IMR-90 (cell line): ENCODE measurements around the gene CPED1. TPM values are rescaled to one million over a fixed set of nuclear protein-coding genes. Genes with fewer than 3 reads are reported as not detected.

Source experiments
- ATAC-seq: fragments of 200-7000 bp; cut with Tn5 transposase; 2 replicates; pipeline ENCODE4 v1.9.1; 2020; ENCODE audit warnings: low read depth, mild to moderate bottlenecking, moderate library complexity
- BruUV-seq: library from RNA; stranded (reverse); fragments of 400-500 nt; replicated peaks from 2 replicates; lab custom pipeline; 2021; lab: Mats Ljungman, UMichigan
- CTCF ChIA-PET: fragments of 300-600 bp; formaldehyde crosslinking; extraction: SDS; loops from one replicate; lab custom pipeline; 2021; ENCODE audit warnings: antibody characterized with exemption; lab: Yijun Ruan, JAX
- POLR2A ChIA-PET: fragments of 300-600 bp; sonication (Branson Sonifier 250); formaldehyde crosslinking; loops from one replicate; lab custom pipeline; 2022; ENCODE audit warnings: antibody characterized with exemption; ENCODE audit not compliant: unreplicated experiment; lab: Charles Lee
- DNase-seq: peaks from one replicate; pipeline ENCODE4 v3.0.0; 2013
- H2AFZ ChIP-seq: replicated peaks from 2 replicates; pipeline ENCODE3; 2013; ENCODE audit warnings: low read length, mild to moderate bottlenecking; ENCODE audit not compliant: poor library complexity
- H2AK5ac ChIP-seq: 2 replicates; pipeline ENCODE4 v1.6.1; 2013; ENCODE audit warnings: low read depth, low read length, inconsistent platforms
- H2AK9ac ChIP-seq: replicated peaks from 2 replicates; pipeline ENCODE3; 2013; ENCODE audit warnings: mild to moderate bottlenecking, low read depth, low read length, moderate library complexity; ENCODE audit not compliant: poor library complexity
- H2BK120ac ChIP-seq: 2 replicates; pipeline ENCODE4 v1.6.1; 2013; ENCODE audit warnings: low read depth, low read length, inconsistent platforms
- H2BK15ac ChIP-seq: 3 replicates; pipeline ENCODE4 v1.6.1; 2013; ENCODE audit warnings: low read depth, low read length, inconsistent platforms
- H2BK20ac ChIP-seq: 2 replicates; pipeline ENCODE4 v1.6.1; 2013; ENCODE audit warnings: low read depth, mild to moderate bottlenecking, inconsistent platforms, low read length, moderate library complexity
- H2BK5ac ChIP-seq: 2 replicates; pipeline ENCODE4 v1.6.1; 2013; ENCODE audit warnings: mild to moderate bottlenecking, low read depth, low read length, inconsistent platforms; ENCODE audit not compliant: poor library complexity, severe bottlenecking
- H3K14ac ChIP-seq: replicated peaks from 2 replicates; pipeline ENCODE4 v1.6.1; 2013; ENCODE audit warnings: low read depth, low read length, inconsistent platforms
- H3K18ac ChIP-seq: 2 replicates; pipeline ENCODE4 v1.6.1; 2013; ENCODE audit warnings: low read depth, low read length, control low read depth
- H3K23ac ChIP-seq: 2 replicates; pipeline ENCODE4 v1.6.1; 2013; ENCODE audit warnings: low read depth, low read length, inconsistent platforms
- H3K27ac ChIP-seq: 2 replicates; pipeline ENCODE4 v1.5.1; 2013; ENCODE audit warnings: mild to moderate bottlenecking, control low read depth, low read length; ENCODE audit not compliant: insufficient read depth
- H3K27me3 ChIP-seq: 2 replicates; pipeline ENCODE4 v1.6.1; 2013; ENCODE audit warnings: low read length; ENCODE audit not compliant: control insufficient read depth, insufficient read depth
- H3K36me3 ChIP-seq: 2 replicates; pipeline ENCODE4 v1.6.1; 2013; ENCODE audit warnings: low read length, mixed read lengths; ENCODE audit not compliant: control insufficient read depth, insufficient read depth
- H3K4ac ChIP-seq: 2 replicates; pipeline ENCODE4 v1.6.1; 2013; ENCODE audit warnings: low read depth, low read length, inconsistent platforms
- H3K4me1 ChIP-seq: 2 replicates; pipeline ENCODE4 v1.6.1; 2013; ENCODE audit warnings: low read length, mixed read lengths; ENCODE audit not compliant: control insufficient read depth, insufficient read depth
- H3K4me2 ChIP-seq: 2 replicates; pipeline ENCODE4 v1.6.1; 2013; ENCODE audit warnings: low read depth, mild to moderate bottlenecking, control low read depth, low read length, moderate library complexity
- H3K4me3 ChIP-seq: 2 replicates; pipeline ENCODE4 v1.5.1; 2013; ENCODE audit warnings: low read depth, mild to moderate bottlenecking, control low read depth, low read length, moderate library complexity; ENCODE audit not compliant: insufficient read depth
- H3K56ac ChIP-seq: 2 replicates; pipeline ENCODE4 v1.6.1; 2013; ENCODE audit warnings: low read length, inconsistent platforms; ENCODE audit not compliant: insufficient read depth; ENCODE audit errors: extremely low read depth
- H3K79me1 ChIP-seq, 2 experiments: 2 replicates each; pipeline ENCODE4 v1.6.1; 2013; ENCODE audit warnings: low read length in 2 of 2, inconsistent platforms in 1 of 2, low read depth in 1 of 2
- H3K9ac ChIP-seq: 2 replicates; pipeline ENCODE4 v1.6.1; 2013; ENCODE audit warnings: low read depth, low read length, control low read depth
- H3K9me1 ChIP-seq: 2 replicates; pipeline ENCODE4 v1.6.1; 2013; ENCODE audit warnings: low read length, inconsistent platforms; ENCODE audit not compliant: insufficient read depth
- H3K9me3 ChIP-seq: 2 replicates; pipeline ENCODE4 v1.6.1; 2013; ENCODE audit warnings: low read length; ENCODE audit not compliant: control insufficient read depth, insufficient read depth
- H4K20me1 ChIP-seq: 2 replicates; pipeline ENCODE4 v1.6.1; 2013; ENCODE audit warnings: low read length, inconsistent platforms; ENCODE audit not compliant: insufficient read depth
- H4K5ac ChIP-seq: 2 replicates; pipeline ENCODE4 v1.6.1; 2013; ENCODE audit warnings: mild to moderate bottlenecking, low read depth, low read length, control low read depth
- H4K8ac ChIP-seq, 2 experiments: 2 replicates each; pipeline ENCODE4 v1.6.1; 2013; ENCODE audit warnings: low read depth in 2 of 2, low read length in 2 of 2, control low read depth in 1 of 2, inconsistent platforms in 1 of 2
- H4K91ac ChIP-seq: 2 replicates; pipeline ENCODE4 v1.6.1; 2013; ENCODE audit warnings: low read depth, low read length, inconsistent platforms; ENCODE audit not compliant: insufficient read depth
- BHLHE40 ChIP-seq: fragments of 150-350 bp; IDR thresholded peaks from 2 replicates; pipeline ENCODE4 v1.6.1; 2016; ENCODE audit warnings: mild to moderate bottlenecking, low read depth, low read length
- CHD1 ChIP-seq: IDR thresholded peaks from 2 replicates; pipeline ENCODE4 v1.6.1; 2012; ENCODE audit warnings: low read depth, low read length, improper control_type of control experiment
- CTCF ChIP-seq: conservative IDR thresholded peaks from 2 replicates; pipeline ENCODE4 v1.5.1; 2012; ENCODE audit warnings: mild to moderate bottlenecking, low read depth, low read length, improper control_type of control experiment
- MAZ ChIP-seq: IDR thresholded peaks from 2 replicates; pipeline ENCODE4 v1.6.1; 2012; ENCODE audit warnings: low read depth, mild to moderate bottlenecking, low read length, improper control_type of control experiment, moderate library complexity, borderline replicate concordance
- NFE2L2 ChIP-seq: fragments of 150-350 bp; IDR thresholded peaks from 2 replicates; pipeline ENCODE4 v1.6.1; 2016; ENCODE audit warnings: low read depth, mild to moderate bottlenecking, low read length
- RFX5 ChIP-seq: IDR thresholded peaks from 2 replicates; pipeline ENCODE4 v1.8.0; 2012; ENCODE audit warnings: low read depth, mild to moderate bottlenecking, low read length, moderate library complexity
- SMC3 ChIP-seq: fragments of 150-350 bp; IDR thresholded peaks from 2 replicates; pipeline ENCODE4 v1.6.1; 2016; ENCODE audit warnings: low read depth, mild to moderate bottlenecking, antibody characterized with exemption, low read length, moderate library complexity
- WGBS, 2 experiments: methylation state at CpG; one replicate each; pipeline versions ENCODE4 v1.1.5 to v1.1.7; 2013; ENCODE audit warnings: missing lambda C conversion rate in 2 of 2; ENCODE audit not compliant: insufficient read length in 1 of 2; ENCODE audit errors: extremely low coverage in 2 of 2; 5-methylcytosine and 5-hydroxymethylcytosine counted together
- dilution Hi-C: fragments of 300-500 bp; cut with HindIII; formaldehyde crosslinking; loops from one replicate; pipeline ENCODE4 v1.14.3; 2018; ENCODE audit warnings: low sequenced_read_pairs; ENCODE audit not compliant: unreplicated experiment
- in situ Hi-C: fragments of 300-500 bp; cut with MboI; formaldehyde crosslinking; loops from 3 replicates; pipeline ENCODE4 v1.14.3; 2019; ENCODE audit warnings: low sequenced_read_pairs, inconsistent platforms, mixed read lengths
- intact Hi-C: fragments of 100-400 bp; cut with micrococcal nuclease; formaldehyde crosslinking; loops from 2 replicates; pipeline ENCODE4 v1.10.0; 2022
- polyA plus RNA-seq, 3 experiments: library from polyadenylated mRNA; depleted of rRNA; stranded (reverse); fragments of >200 nt; gene quantifications; 2 replicates each; pipeline ENCODE4 v1.2.3, GENCODE V29; 2012; ENCODE audit warnings: low replicate concordance in 1 of 3
- total RNA-seq: library from RNA; depleted of rRNA; stranded (reverse); fragments of >200 nt; gene quantifications from 2 replicates; pipeline ENCODE4 v1.2.3, GENCODE V29; 2012

CPED1 gene
- total and polyA plus RNA-seq, 2 of the 4 experiments (the other 2 are of a cell fraction) = 31.2 to 96.8 TPM

DNA sequence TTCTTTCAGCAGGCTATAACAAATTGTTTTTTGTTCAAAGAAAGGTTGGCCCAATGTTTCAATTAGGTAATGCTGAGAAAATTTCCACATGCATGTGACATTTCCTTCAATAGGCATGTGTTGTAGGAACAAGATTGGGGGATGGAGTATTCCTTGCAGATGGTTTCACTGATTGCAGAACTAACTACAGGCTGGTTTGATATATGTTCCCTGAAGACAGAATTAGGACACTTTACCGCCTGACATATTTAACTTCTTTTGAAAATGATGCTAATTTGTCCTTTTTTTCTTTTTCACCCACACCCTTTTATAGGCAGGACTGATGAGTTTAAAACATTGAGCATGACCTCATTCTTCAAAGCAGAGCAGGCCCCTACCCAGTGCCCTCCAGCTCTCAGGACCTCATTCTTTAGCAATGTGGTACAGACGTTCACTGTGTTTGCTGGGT, 163.3 kb downstream of the CPED1 start:
- Histone ChIP-seq H4K8ac (no peak overlapping the region), H3K4me3 (no peak overlapping the region), H2AFZ (no peak overlapping the region), H3K23ac (no peak overlapping the region), H3K4ac (no peak overlapping the region), H3K9me3 (no peaks in the 10 kb centered on the region), H3K14ac (no peak overlapping the region), H2AK9ac (no peak overlapping the region), H4K91ac (no peak overlapping the region), H4K20me1 (no peaks in the 10 kb centered on the region), H2BK15ac (no peak overlapping the region), H2BK5ac (no peak overlapping the region), H4K5ac (no peak overlapping the region), H2BK20ac (no peak overlapping the region), H3K36me3 (peaks cover 2% of the 10 kb centered on the region), H2AK5ac (no peak overlapping the region), H2BK120ac (no peak overlapping the region), H3K18ac (no peak overlapping the region), H3K56ac (no peak overlapping the region), H3K4me2 (no peak overlapping the region), H3K4me1 (no peaks in the 10 kb centered on the region), H3K27ac (no peak overlapping the region), H3K79me1 (no peaks in the 10 kb centered on the region; a peak in 2 of 4 replicates), H3K9ac (no peak overlapping the region), H3K9me1 (no peaks in the 10 kb centered on the region), H3K27me3 (no peaks in the 10 kb centered on the region)
- ATAC-seq (no peak), DNase-seq (no peak)
- WGBS, 2 experiments = 17% methylated on average over 1 of the region's 2 CpGs; no CpG with 5 or more reads in 1 of the 2 experiments
- POLR2A ChIA-PET = no interaction called here
- TF ChIP-seq MAZ = no peak
- TF ChIP-seq RFX5 = no peak
- TF ChIP-seq BHLHE40 = no peak
- no peak for TF ChIP-seq NFE2L2
- TF ChIP-seq CTCF = no peak
- TF ChIP-seq CHD1 = no peak
- TF ChIP-seq SMC3 = no peak
- dilution Hi-C loops (no loop called here), in situ Hi-C loops (no loop called here), intact Hi-C loops (no loop called here)
- CTCF ChIA-PET = no interaction called here
- no TSS peak for BruUV-seq
